Erythroblast (primary cell): ENCODE data around the gene CNTROB.

ENCODE experiments used
- DNase-seq, 2 experiments: peaks; one replicate each; lab custom pipeline; 2025; lab: John Stamatoyannopoulos, UW
- GATA1 ChIP-seq: IDR thresholded peaks from 2 replicates; pipeline ENCODE4 v1.6.1; 2011; ENCODE audit warnings: low read depth, mild to moderate bottlenecking, control low read depth, low read length, moderate library complexity
- POLR2A ChIP-seq: IDR thresholded peaks from 2 replicates; pipeline ENCODE4 v1.6.1; 2011; ENCODE audit warnings: mild to moderate bottlenecking, low read length

CNTROB gene

GRCh38 chr17:7931709-7932482 lies at the start of gene CNTROB, which contains the start of gene TRAPPC1:
TSS of gene CNTROB (plus strand) at chr17:7932206. CDS start at chr17:7933080, 874 bp downstream.
TSS of gene TRAPPC1 (minus strand) at chr17:7931946. CDS start at chr17:7931829, 117 bp downstream.
- peak; percentile 99 to 100 for DNase-seq
- TF ChIP-seq GATA1 (no peak), POLR2A (peak; percentile 93)

GRCh38 chr17:7882629-7883028 lies 49.4 kb upstream of the CNTROB start:
- TF ChIP-seq GATA1 (no peak), POLR2A (no peak)
- no peak for DNase-seq

- DNase-seq: peak; percentile 31 to 41
- TF ChIP-seq POLR2A (no peak), GATA1 (no peak)
These were observed 48.1 kb upstream of the CNTROB start for GRCh38 chr17:7883781-7884386.

- no peak for TF ChIP-seq GATA1
- TF ChIP-seq POLR2A: no peak
These were observed 47.2 kb upstream of the CNTROB start for GRCh38 chr17:7884581-7885366.

GRCh38 chr17:7885367-7886226 lies 46.4 kb upstream of the CNTROB start:
- TF ChIP-seq POLR2A (peak; percentile 24), GATA1 (no peak)
- DNase-seq: peak; percentile 64 to 67

More at GRCh38 chr17:7884581-7885366, 47.2 kb upstream of the CNTROB start:
- peak; percentile 41 to 58 for DNase-seq

GRCh38 chr17:7886227-7887037 lies 45.6 kb upstream of the CNTROB start:
- TF ChIP-seq GATA1 (no peak), POLR2A (peak; percentile 42)
- DNase-seq: peak; percentile 57 to 61

GRCh38 chr17:7887038-7887481 lies 44.9 kb upstream of the CNTROB start:
- TF ChIP-seq GATA1: no peak
- no peak for TF ChIP-seq POLR2A
- no peak for DNase-seq

- TF ChIP-seq GATA1 (peak; percentile 51), POLR2A (no peak)
- peak; percentile 89 to 90 for DNase-seq
These were observed 44.4 kb upstream of the CNTROB start for GRCh38 chr17:7887482-7888183.

- DNase-seq: peak; percentile 36 to 46
- TF ChIP-seq POLR2A: no peak
- TF ChIP-seq GATA1: no peak
These were observed 43.7 kb upstream of the CNTROB start, which contains the start of gene CHD3 for GRCh38 chr17:7888184-7888920. TSS of gene CHD3 (plus strand) at chr17:7888789. CDS start at chr17:7889001, 212 bp downstream.

GRCh38 chr17:7889166-7889955 lies 42.6 kb upstream of the CNTROB start:
- no peak for TF ChIP-seq POLR2A
- TF ChIP-seq GATA1: no peak
- peak; percentile 92 for DNase-seq
